Panc1 (cell line): ENCODE measurements around the gene PDP2. TPM values are rescaled to one million over a fixed set of nuclear protein-coding genes. Genes with fewer than 3 reads are reported as not detected.

Experiments used
- ATAC-seq: fragments of 200-7000 bp; cut with Tn5 transposase; 2 replicates; pipeline ENCODE4 v1.9.1; 2020; ENCODE audit warnings: mild to moderate bottlenecking, moderate library complexity
- BruUV-seq: library from RNA; stranded (reverse); fragments of 400-500 nt; replicated peaks from 2 replicates; lab custom pipeline; 2021; lab: Mats Ljungman, UMichigan
- CTCF ChIA-PET: fragments of 300-600 bp; sonication (Branson Sonifier 250); formaldehyde crosslinking; loops from one replicate; lab custom pipeline; 2022; ENCODE audit warnings: antibody characterized with exemption; lab: Charles Lee
- POLR2A ChIA-PET: fragments of 300-600 bp; sonication (Branson Sonifier 250); formaldehyde crosslinking; loops from one replicate; lab custom pipeline; 2022; ENCODE audit warnings: antibody characterized with exemption; lab: Charles Lee
- DNase-seq: peaks from one replicate; pipeline ENCODE4 v3.0.0-alpha.2; 2010; ENCODE audit warnings: low read depth, low spot score
- H3K27ac ChIP-seq: 2 replicates; pipeline ENCODE4 v1.5.1; 2011; ENCODE audit warnings: mild to moderate bottlenecking, low read length, inconsistent platforms
- H3K27me3 ChIP-seq: fragments of 200-500 bp; sonication (Bioruptor generic); 2 replicates; pipeline ENCODE4 v1.6.0; 2014; ENCODE audit warnings: low read length, inconsistent platforms; ENCODE audit not compliant: control insufficient read depth, insufficient read depth
- H3K36me3 ChIP-seq: fragments of 200-500 bp; sonication (Bioruptor generic); 2 replicates; pipeline ENCODE4 v1.5.1; 2014; ENCODE audit warnings: inconsistent platforms, mild to moderate bottlenecking, low read length, moderate library complexity; ENCODE audit not compliant: control insufficient read depth, insufficient read depth
- H3K4me1 ChIP-seq: 2 replicates; pipeline ENCODE4 v1.5.1; 2011; ENCODE audit warnings: inconsistent platforms, mild to moderate bottlenecking, low read length, moderate library complexity; ENCODE audit not compliant: control insufficient read depth, insufficient read depth
- H3K4me3 ChIP-seq, 2 experiments: 2 replicates each; pipeline ENCODE4 v1.5.1; 2011 to 2012; ENCODE audit warnings: low read depth in 2 of 2, low read length in 2 of 2, mild to moderate bottlenecking in 2 of 2, inconsistent platforms in 1 of 2, moderate library complexity in 1 of 2
- H3K9me3 ChIP-seq: fragments of 200-500 bp; sonication (Bioruptor generic); 2 replicates; pipeline ENCODE4 v1.5.1; 2014; ENCODE audit warnings: low read depth, mild to moderate bottlenecking, inconsistent platforms, low read length, moderate library complexity; ENCODE audit not compliant: control insufficient read depth, insufficient read depth
- CTCF ChIP-seq: fragments of 450-650 bp; IDR thresholded peaks from 2 replicates; pipeline ENCODE4 v1.5.1; 2017; ENCODE audit warnings: mild to moderate bottlenecking
- POLR2AphosphoS5 ChIP-seq: IDR thresholded peaks from 2 replicates; pipeline ENCODE4 v1.6.1; 2012; ENCODE audit warnings: mild to moderate bottlenecking, low read depth, low read length, moderate library complexity
- REST ChIP-seq, 2 experiments: IDR thresholded peaks; 2 replicates each; pipeline ENCODE4 v1.6.1; 2011 to 2012; ENCODE audit warnings: low read depth in 2 of 2, control low read depth in 1 of 2, low read length in 1 of 2, mild to moderate bottlenecking in 1 of 2, moderate library complexity in 1 of 2; ENCODE audit not compliant: insufficient read depth in 1 of 2
- SIN3A ChIP-seq: IDR thresholded peaks from 2 replicates; pipeline ENCODE4 v1.6.1; 2012; ENCODE audit warnings: low read depth, mild to moderate bottlenecking, low read length, moderate library complexity, borderline replicate concordance; ENCODE audit not compliant: insufficient read depth
- TCF7L2 ChIP-seq: IDR thresholded peaks from 2 replicates; pipeline ENCODE4 v1.6.1; 2011; ENCODE audit warnings: mild to moderate bottlenecking, low read depth, low read length, inconsistent platforms
- in situ Hi-C: cut with HindIII; loops from 2 replicates; pipeline ENCODE4 v1.10.0; 2016; ENCODE audit warnings: low sequenced_read_pairs, low pct_unique_long_range_greater_than_20kb
- intact Hi-C: fragments of 100-400 bp; cut with micrococcal nuclease; formaldehyde crosslinking; loops from one replicate; pipeline ENCODE4 v1.10.0; 2022; ENCODE audit not compliant: unreplicated experiment
- total RNA-seq: library from RNA; stranded (reverse); gene quantifications from one replicate; pipeline ENCODE4 v1.2.1, GENCODE V29; 2021; ENCODE audit not compliant: unreplicated experiment

PDP2 gene
- total RNA-seq, 1 experiment from 2014 or later: 15.9 TPM

GRCh38 chr16:66878067-66878466, 2.2 kb upstream of the PDP2 start:
- POLR2A ChIA-PET: no interaction called here
- DNase-seq: no peak
- H3K36me3 ChIP-seq: no peaks in the 10 kb centered on the region
- peaks cover 18% of the 10 kb centered on the region for H3K4me1 ChIP-seq
- no peak overlapping the region for H3K4me3 ChIP-seq
- no peak for ATAC-seq
- no TSS peak for BruUV-seq
- peak overlapping the region; percentile 65; the same call in 1 of the 2 replicates for H3K27ac ChIP-seq
- CTCF ChIA-PET: interaction anchor here (0.9 kb wide), 1 partner anchor 292 kb away, joined by 3 read pairs; the partner anchor contains the start of gene NOL3
- no peak for TF ChIP-seq TCF7L2
- TF ChIP-seq CTCF: no peak
- no peak for TF ChIP-seq POLR2AphosphoS5
- no peak for TF ChIP-seq SIN3A
- no peak for TF ChIP-seq REST (IDR thresholded peaks at IDR 0.05; ENCODE audit: insufficient read depth in 1 of 2, low read depth in 2 of 2, low read length in 1 of 2)
- no peaks in the 10 kb centered on the region for H3K27me3 ChIP-seq
- in situ Hi-C loops: no loop called here
- H3K9me3 ChIP-seq: no peaks in the 10 kb centered on the region
- intact Hi-C loops: no loop called here

GRCh38 chr16:66881014-66881417, 701 bp downstream of the PDP2 start:
- Histone ChIP-seq H3K27ac (peak overlapping the region; percentile 71), H3K36me3 (no peaks in the 10 kb centered on the region), H3K9me3 (no peaks in the 10 kb centered on the region), H3K4me1 (peaks cover 12% of the 10 kb centered on the region; the same call in 1 of the 2 replicates), H3K27me3 (no peaks in the 10 kb centered on the region), H3K4me3 (peak overlapping the region; percentile 69 to 81)
- DNase-seq: no peak
- CTCF ChIA-PET: interaction anchor here (1.0 to 1.4 kb wide), 3 partner anchors 10 to 19 kb away, joined by 3 read pairs; no protein-coding TSS in a partner anchor
- TF ChIP-seq POLR2AphosphoS5 (no peak), TCF7L2 (no peak), REST (IDR thresholded peaks at IDR 0.05; ENCODE audit: insufficient read depth in 1 of 2, low read depth in 2 of 2, low read length in 1 of 2) (no peak), CTCF (no peak)
- in situ Hi-C loops (no loop called here), intact Hi-C loops (no loop called here)
- peak; percentile 14; the same call in 1 of the 2 replicates for ATAC-seq
- BruUV-seq: no TSS peak
- POLR2A ChIA-PET: no interaction called here
